Breast epithelium (tissue), 4 donors: ENCODE data around the gene MEX3D. TPM values are rescaled to one million over a fixed set of nuclear protein-coding genes. Genes with fewer than 3 reads are reported as not detected.

Experiments
- DNase-seq, 2 donors: peaks; one replicate each; pipeline ENCODE4 v3.0.0-alpha.2; 2019; ENCODE audit warnings: low spot score in 2 of 2
- H3K27ac ChIP-seq, 2 donors: fragments of 200-600 bp; sonication (generic) in 1 of 2; one replicate each; pipeline ENCODE4 v1.5.1; 2016 to 2019; ENCODE audit warnings: mild to moderate bottlenecking in 1 of 2
- H3K27me3 ChIP-seq, 2 donors: fragments of 200-600 bp; sonication (generic) in 1 of 2; one replicate each; pipeline versions ENCODE4 v1.5.1 to v1.6.0; 2017 to 2019; ENCODE audit warnings: control low read depth in 1 of 2, mild to moderate bottlenecking in 1 of 2
- H3K36me3 ChIP-seq: fragments of 200-600 bp; one replicate; pipeline ENCODE4 v1.5.1; 2019
- H3K4me1 ChIP-seq, 2 donors: fragments of 200-600 bp; sonication (generic); one replicate each; pipeline ENCODE4 v1.5.1; 2016 to 2019; ENCODE audit warnings: control low read depth in 1 of 2
- H3K4me3 ChIP-seq, 3 donors: fragments of 200-600 bp; sonication (generic); 1 replicate in 2 of 3; 2 replicates in 1 of 3; pipeline ENCODE4 v1.5.1; 2016 to 2019; ENCODE audit warnings: mild to moderate bottlenecking in 3 of 3, moderate library complexity in 2 of 3
- H3K9me3 ChIP-seq, 2 donors: fragments of 200-600 bp; sonication (generic) in 1 of 2; one replicate each; pipeline ENCODE4 v1.5.1; 2016 to 2019; ENCODE audit warnings: control low read depth in 1 of 2
- POLR2A ChIP-seq: fragments of 450-650 bp; IDR thresholded peaks from one replicate; pipeline ENCODE4 v1.6.1; 2016; ENCODE audit warnings: antibody characterized with exemption, mild to moderate bottlenecking, moderate library complexity
- POLR2AphosphoS5 ChIP-seq, 3 donors: sonication (generic); formaldehyde crosslinking; IDR thresholded peaks; one replicate each; pipeline ENCODE4 v1.6.1; 2017; ENCODE audit warnings: antibody characterized with exemption in 3 of 3
- intact Hi-C: fragments of 100-400 bp; cut with DNase I; formaldehyde crosslinking; loops from one replicate; pipeline ENCODE4 v1.15.1; 2023; ENCODE audit warnings: low total_unique reads
- total RNA-seq, 3 donors: library from RNA; depleted of rRNA; stranded (reverse); fragments of >200 nt; gene quantifications; one replicate each; pipeline ENCODE4 v1.1.0, GENCODE V29; 2016
- TF ChIP-seq, protein P1 (sequence below), 3 donors: fragments of 450-650 bp; IDR thresholded peaks; one replicate each; pipeline ENCODE4 v1.5.1; 2016 to 2017; ENCODE audit warnings: antibody characterized with exemption in 3 of 3, mild to moderate bottlenecking in 3 of 3, moderate library complexity in 3 of 3

Gene MEX3D
- total RNA-seq, 3 donors from 2014 or later = 12.5 to 14.3 (median 12.6) TPM

DNA sequence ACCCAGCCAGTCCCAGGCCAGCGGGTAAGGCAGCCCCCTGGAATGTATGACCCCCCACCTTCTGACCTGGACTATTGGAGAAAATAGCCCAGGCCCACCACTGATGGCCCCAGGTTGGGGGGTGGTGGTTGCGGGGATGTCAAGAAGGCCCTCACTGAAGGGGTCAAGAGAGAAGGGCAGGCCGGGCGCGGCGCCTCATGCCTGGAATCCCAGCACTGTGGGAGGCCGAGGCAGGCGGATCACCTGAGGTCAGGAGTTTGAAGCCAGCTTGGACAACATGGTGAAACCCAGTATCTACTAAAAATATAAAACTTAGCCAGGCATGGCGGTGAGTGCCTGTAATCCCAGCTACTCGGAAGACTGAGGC is 53.8 kb downstream of the MEX3D start:
- peaks cover 6 to 10% of the 10 kb centered on the region in 2 donors for H3K27me3 ChIP-seq
- no peak overlapping the region for H3K4me3 ChIP-seq
- intact Hi-C loops = no loop called here
- TF ChIP-seq POLR2A (no peak), POLR2AphosphoS5 (IDR thresholded peaks at IDR 0.05) (no peak)
- TF ChIP-seq, protein P1, sequence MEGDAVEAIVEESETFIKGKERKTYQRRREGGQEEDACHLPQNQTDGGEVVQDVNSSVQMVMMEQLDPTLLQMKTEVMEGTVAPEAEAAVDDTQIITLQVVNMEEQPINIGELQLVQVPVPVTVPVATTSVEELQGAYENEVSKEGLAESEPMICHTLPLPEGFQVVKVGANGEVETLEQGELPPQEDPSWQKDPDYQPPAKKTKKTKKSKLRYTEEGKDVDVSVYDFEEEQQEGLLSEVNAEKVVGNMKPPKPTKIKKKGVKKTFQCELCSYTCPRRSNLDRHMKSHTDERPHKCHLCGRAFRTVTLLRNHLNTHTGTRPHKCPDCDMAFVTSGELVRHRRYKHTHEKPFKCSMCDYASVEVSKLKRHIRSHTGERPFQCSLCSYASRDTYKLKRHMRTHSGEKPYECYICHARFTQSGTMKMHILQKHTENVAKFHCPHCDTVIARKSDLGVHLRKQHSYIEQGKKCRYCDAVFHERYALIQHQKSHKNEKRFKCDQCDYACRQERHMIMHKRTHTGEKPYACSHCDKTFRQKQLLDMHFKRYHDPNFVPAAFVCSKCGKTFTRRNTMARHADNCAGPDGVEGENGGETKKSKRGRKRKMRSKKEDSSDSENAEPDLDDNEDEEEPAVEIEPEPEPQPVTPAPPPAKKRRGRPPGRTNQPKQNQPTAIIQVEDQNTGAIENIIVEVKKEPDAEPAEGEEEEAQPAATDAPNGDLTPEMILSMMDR (IDR thresholded peaks at IDR 0.05) = no peak
- H3K4me1 ChIP-seq = no peaks in the 10 kb centered on the region
- DNase-seq = no peak
- H3K9me3 ChIP-seq = no peaks in the 10 kb centered on the region
- H3K27ac ChIP-seq = no peak overlapping the region
- H3K36me3 ChIP-seq = no peaks in the 10 kb centered on the region

DNA sequence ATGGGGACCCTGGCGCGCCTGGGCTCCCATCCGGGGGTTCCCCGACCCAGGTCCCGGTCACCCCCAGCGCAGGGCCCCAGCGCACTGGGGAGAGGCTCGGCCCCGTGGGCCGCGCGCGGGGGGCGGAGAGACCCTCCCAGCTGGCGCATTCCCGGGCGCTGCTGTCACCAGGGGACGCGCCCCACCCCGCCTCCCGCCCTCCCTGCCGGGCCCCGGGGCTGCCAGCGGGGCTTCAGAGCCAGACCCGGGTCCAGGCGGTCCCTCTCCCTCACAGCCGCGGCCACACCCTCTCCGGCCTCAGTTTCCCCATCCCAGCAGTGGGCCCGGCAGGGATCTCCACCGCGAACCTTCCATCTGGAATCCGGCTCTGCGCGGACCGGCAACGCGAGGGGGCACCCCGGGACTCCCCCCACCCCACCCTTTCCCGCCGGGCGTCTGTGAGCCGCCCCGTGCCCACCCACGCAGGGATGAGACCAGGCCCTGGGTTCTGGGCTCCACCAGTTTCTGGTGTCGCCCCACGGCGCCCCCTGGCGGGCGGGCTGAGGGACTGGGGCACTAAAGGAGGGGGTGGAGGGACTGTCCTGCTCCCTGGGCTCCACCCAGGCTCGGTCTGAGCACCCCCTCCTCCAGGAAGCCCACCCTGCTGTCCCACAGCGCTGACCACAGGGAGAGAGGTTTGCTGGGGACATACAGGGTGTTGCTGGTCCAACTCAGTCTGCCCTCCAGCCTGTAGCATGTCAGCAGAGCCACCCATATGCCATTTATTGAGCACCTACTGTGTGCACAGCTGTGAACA is 54.4 kb downstream of the MEX3D start:
- H3K27me3 ChIP-seq = peaks cover 6 to 10% of the 10 kb centered on the region in 2 donors
- H3K36me3 ChIP-seq = no peaks in the 10 kb centered on the region
- peak overlapping the region; percentile 55 to 77 (median 59) for H3K4me3 ChIP-seq
- H3K27ac ChIP-seq = peak overlapping the region; percentile 57 to 77
- DNase-seq = no peak
- intact Hi-C loops = no loop called here
- TF ChIP-seq POLR2AphosphoS5 (IDR thresholded peaks at IDR 0.05) = no peak
- TF ChIP-seq, protein P1 (IDR thresholded peaks at IDR 0.05) = peak in 2 of 3 donors; percentile 33 to 53
- H3K4me1 ChIP-seq = no peaks in the 10 kb centered on the region
- no peaks in the 10 kb centered on the region for H3K9me3 ChIP-seq

DNA sequence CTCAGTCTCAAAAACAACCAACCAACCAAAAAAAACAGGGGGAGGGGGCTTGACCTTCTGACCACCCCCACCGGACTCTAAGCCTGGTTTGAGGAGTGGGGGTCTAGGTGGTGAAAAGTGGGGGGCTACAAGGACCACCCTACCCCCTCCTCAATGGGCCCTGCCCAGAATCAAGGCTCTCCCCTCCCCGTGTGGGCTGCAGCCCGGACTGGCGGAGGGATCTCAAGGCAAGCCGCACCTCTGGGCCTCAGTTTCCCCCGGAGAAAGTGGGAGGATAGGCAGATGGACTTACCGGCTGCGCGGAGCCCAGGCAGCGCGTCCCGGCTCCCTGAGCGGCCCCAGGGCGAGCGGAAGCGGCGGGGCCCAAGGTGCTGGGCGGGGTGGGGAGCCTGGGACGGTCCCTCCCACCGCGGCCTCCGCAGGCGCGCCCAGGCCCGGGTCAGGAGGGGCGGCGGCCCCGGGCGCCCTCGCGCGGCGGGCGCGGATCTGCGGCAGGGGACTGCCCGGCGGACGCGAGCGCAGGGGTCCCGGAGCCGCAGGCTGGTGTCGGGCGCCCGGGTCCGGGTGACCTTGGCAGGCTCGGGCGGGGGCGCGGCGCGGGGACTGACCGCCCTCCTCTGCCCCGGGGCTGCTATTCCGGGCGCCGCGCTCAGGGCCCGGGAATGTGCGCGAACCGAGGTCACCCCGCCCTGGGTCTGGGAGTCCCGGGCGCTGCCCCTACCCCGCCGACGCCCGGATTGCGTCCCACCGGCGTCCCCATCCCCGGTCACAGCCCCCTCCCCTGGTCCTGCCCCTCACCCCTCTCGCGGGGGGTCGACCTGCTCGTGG is 55.2 kb downstream of the MEX3D start, which contains the start of gene ADAMTSL5:
Gene ADAMTSL5, minus strand, starts transcription at position 349 of the 828 bp plus-strand sequence. CDS start 2,076 bp downstream, outside the sequence.
- H3K27ac ChIP-seq = peak within 1 kb of the TSS; percentile 57 to 77
- TF ChIP-seq POLR2A (no peak), POLR2AphosphoS5 (IDR thresholded peaks at IDR 0.05) (no peak)
- TF ChIP-seq, protein P1 (IDR thresholded peaks at IDR 0.05) = no peak
- no peaks in the 10 kb centered on the region for H3K4me1 ChIP-seq
- no peaks in the 10 kb centered on the region for H3K36me3 ChIP-seq
- peaks cover 0 to 6% of the 10 kb centered on the region in 2 donors for H3K9me3 ChIP-seq
- no peak for DNase-seq
- intact Hi-C loops = no loop called here
- peak within 1 kb of the TSS; percentile 55 to 77 (median 59) for H3K4me3 ChIP-seq
- peaks cover 6 to 10% of the 10 kb centered on the region in 2 donors for H3K27me3 ChIP-seq

DNA sequence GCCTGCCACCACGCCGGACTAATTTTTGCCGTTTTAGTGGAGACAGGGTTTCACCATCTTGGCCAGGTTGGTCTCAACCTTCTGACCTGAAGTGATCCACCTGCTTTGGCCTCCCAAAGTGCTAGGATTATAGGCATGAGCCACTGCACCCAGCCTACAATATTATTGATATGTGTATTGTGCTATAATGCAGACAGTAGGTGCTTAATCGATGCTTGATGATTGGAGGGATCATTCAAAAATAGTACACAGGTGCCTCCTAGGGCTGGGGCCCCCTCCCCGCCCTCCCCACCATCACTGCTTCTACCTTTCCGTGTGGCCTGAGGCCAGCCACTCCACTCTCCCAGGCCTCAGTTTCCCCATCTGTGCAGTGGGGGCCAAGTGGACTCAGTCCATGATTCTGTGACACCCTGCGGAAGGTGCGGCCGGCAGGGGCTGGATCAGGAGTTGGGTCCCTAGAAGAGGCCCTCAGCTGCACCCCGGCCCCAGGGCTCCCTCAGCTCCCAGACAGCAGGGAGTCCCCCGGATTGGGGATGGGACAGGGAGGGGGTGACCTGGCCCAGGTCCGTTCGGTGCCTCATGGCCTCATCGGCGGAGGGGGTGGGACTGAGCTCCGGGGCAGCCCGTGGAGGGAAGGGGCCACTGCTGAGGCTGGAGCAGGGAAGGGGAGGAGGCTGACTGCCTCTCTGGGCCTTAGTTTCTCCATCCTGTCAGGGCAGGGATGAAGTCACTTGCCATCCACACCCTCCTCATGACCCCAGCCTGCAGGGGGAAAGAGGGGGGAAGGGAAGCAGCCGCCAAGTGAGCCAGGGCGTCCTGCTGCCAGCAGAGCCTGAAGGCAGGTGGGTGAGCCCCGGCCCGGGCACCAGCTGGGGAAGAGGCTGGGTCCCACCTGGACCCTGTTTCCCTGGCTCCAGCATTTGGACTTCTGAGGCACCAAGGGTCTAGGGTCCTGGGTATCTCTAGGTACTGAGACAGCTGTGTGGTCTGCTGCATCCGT is 56.5 kb downstream of the MEX3D start:
- TF ChIP-seq, protein P1 (IDR thresholded peaks at IDR 0.05) = no peak
- TF ChIP-seq POLR2AphosphoS5 (IDR thresholded peaks at IDR 0.05) = no peak
- TF ChIP-seq POLR2A = no peak
- intact Hi-C loops = no loop called here
- peaks cover 6 to 10% of the 10 kb centered on the region in 2 donors for H3K27me3 ChIP-seq
- H3K4me3 ChIP-seq = no peak overlapping the region
- H3K9me3 ChIP-seq = peaks cover 0 to 6% of the 10 kb centered on the region in 2 donors
- no peak for DNase-seq
- no peaks in the 10 kb centered on the region for H3K36me3 ChIP-seq
- H3K4me1 ChIP-seq = no peaks in the 10 kb centered on the region
- H3K27ac ChIP-seq = peak overlapping the region in 1 of 2 donors; percentile 77
